HTERT RPE-1 (cell line): ENCODE data around the gene ARHGAP26.

Experiments used
- in situ Hi-C: fragments of 300-500 bp; cut with MboI; formaldehyde crosslinking; loops from 4 replicates; pipeline ENCODE4 v1.14.3; 2020; ENCODE audit warnings: low sequenced_read_pairs

ARHGAP26 gene

DNA sequence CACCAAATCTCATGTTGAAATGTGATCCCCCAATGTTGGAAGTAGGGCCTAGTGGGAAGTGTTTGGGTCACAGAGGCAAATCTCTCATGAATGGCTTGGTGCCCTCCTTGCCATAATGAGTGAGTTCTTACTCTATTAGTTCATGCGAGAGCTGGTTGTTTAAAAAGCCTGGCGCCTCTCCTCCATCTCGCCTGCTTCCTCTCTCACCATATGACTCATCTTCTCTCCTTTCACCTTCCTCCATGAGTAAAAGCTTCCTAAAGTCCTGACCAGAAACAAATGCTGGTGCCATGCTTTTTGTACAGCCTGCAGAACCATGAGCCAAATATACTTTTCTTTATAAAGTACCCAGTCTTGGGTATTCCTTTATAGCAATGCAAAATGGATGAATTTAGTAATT lies 20.9 kb upstream of the ARHGAP26 start:
- in situ Hi-C loops = no loop called here

DNA sequence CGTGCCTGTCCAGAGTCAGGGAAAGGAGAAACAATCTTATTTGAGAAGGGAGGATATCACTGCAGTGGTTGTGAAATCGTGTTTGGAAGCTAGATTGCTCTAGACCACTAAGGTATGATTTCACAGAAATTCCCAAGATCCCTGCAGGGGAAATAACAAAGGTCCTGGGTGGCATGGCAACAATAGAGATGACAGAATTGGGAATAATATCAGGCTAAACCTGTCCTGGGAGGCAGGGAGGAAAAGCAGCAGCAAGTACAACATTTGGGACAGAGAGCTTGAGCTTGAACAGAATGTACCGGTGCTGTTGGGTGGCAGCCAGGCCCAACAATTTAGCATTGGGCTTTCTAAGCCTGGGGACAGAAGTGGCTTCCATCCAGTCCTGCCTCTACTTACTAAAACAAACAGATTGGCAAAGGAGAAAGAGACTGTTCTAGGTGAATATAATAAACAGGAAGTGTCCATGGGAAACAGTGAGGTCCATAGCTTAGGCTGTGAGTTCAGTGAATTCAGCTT lies 17.0 kb upstream of the ARHGAP26 start:
- in situ Hi-C loops = no loop called here

DNA sequence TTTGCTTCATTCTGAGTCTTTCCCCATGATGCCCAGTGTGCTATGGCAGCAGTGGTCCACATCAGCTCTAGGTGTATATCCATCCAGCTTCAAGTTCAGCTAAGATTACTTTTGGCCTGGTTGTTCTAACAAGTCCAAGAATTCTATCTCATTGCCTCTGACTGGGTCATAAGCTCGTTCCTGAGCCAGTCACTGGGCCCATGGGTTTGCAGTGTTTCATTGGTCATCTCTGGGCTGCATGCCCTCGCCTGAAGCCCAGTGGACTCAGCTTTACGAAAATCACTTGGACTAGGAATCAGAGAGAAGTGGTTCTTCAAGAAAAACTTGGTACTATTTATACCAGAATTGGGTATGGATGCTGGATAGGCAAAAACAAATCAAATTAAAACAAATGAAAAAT lies 16.1 kb upstream of the ARHGAP26 start:
- in situ Hi-C loops = no loop called here

DNA sequence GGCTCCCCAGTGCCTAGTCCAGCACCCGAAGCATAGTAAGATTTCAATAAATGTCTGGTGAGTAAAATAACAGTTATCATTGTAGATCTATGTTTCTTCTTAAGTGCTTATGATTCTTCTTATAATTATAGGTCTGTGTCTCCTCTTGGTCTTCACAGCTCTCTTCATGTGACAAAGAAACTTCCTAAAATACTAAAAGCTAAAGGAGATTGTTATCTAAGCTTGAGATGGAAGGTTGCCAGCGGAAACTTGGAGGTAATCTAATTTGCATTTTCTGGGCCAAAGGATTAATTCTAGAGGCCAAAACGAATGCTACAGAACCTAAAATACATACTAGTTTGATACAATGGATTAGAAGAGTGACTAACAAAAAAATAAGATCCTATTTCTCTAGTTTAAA lies 13.6 kb upstream of the ARHGAP26 start:
- in situ Hi-C loops = no loop called here

DNA sequence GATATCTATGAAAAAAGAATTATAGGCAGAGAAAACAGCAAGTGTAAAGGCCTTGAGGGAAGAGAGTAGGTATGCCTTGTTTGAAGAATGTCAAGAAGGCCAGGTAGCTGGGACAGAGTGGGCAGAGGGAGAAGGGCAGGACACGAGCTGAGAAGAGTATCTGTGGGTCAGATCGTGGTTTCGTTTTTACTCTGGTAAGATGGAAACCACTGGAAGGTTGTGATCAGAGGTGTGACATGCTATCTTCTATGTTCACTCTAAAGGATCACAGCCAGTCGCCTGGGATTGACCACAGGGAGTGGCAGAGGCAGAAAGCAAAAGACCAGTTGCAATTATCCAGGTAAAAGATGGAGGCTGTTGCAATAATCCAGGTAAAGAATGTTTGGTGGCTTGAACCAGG lies 12.6 kb upstream of the ARHGAP26 start:
- in situ Hi-C loops = no loop called here

DNA sequence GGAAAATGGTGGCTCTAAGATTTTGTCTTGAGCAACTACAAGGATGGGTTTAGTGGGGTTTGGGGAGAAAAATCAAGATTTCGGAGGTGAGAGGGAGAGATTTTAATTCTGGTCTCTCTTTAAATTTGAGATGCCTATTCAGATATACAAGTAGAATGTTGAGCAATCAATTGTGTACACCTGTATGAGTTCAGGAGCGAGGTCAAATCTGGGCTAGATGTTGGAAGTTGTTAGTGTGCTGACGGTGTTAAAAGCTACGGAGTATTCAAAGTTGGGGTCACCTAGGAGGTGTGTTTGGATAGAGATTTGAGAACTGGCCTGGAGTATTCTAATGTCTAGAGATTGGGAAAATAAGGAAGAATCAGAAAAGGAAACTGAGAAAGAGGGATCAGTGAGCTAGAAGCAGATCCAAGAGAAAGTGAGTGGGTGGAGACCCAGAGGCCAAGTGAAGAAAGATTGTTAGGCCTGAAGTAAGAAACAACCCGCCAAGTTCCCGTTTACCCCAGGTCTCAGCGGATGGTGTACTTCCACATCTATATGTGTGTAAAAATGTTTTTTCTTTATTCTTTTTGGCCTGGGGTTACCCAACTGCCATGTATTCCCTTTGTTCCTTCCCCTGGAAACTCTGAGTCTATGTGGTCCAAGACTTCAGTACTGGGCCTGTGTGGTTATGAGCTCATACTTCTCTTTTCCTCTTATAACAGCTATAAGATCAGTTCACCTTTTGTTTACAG lies 11.9 kb upstream of the ARHGAP26 start:
- in situ Hi-C loops = no loop called here

DNA sequence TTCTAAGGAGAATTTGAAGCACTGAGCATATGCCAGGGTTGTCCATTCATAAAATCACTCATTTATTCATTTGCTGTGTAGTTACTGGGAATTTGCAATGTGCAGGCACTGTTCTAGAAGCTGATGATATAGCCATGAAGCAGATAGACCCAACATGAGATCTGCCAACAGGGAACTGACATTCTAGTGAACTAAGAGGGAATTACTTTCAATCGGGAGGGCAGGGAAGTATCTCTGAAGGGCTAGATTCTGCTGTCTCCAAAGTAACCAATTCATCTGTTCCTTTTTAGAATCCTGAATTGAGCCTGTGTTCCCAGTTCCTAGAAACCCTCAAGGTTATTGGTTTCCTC lies 11.4 kb upstream of the ARHGAP26 start:
- in situ Hi-C loops = no loop called here

DNA sequence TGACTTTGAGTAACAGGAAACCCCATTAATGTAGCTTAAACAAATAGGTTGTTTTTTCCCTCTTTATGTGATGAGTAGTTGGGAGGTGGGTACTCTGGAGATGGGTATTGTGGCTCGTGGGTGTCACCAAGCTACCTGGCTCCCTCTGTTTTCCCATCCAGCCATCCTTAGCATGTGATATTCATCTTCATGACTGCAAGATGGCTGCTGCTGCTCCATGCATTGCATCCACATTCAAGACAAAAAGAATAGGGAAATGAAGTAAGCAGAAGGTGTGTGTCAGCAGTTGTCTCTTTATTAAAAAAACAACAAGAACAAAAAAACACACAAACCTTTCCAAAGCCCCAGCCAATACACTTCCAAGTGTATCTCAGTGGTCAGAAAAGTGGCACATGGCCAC lies 6.5 kb upstream of the ARHGAP26 start:
- in situ Hi-C loops = no loop called here

DNA sequence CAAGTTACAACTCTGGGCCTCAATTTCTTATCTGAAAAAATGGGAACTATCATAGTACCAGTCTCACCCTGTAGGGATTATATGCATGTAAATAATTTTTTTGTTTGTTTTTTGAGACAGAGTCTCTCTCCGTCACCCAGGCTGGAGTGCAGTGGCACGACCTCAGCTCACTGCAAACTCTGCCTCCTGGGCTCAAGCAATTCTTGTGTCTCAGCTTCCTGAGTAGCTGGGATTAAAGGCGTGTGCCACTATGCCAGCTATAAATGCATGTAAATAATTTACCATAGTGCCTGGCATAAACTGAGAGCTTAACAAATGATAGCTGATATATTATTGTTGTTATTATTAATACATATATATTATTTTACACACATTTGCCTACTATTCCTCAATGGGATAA lies 3.0 kb upstream of the ARHGAP26 start:
- in situ Hi-C loops = no loop called here

DNA sequence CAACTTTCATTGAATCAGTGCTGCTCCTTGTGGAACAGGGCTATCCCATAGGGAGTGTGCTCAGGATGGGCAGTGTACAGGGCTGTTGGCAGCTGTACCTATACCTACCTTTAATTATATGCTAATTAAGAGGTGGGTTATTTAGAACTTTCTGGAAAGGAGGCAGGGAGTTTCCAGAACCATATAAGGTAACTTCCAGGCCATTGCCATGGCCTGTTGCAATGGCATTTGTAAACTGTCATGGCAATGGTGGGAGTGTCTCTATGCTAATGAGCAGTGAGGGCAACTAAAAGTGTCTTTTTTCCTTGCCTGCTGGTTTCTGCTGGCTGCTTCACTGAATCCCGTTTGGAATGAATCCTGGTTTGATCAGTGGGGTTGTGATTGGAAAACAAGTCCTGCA lies 2.3 kb upstream of the ARHGAP26 start:
- in situ Hi-C loops = no loop called here

DNA sequence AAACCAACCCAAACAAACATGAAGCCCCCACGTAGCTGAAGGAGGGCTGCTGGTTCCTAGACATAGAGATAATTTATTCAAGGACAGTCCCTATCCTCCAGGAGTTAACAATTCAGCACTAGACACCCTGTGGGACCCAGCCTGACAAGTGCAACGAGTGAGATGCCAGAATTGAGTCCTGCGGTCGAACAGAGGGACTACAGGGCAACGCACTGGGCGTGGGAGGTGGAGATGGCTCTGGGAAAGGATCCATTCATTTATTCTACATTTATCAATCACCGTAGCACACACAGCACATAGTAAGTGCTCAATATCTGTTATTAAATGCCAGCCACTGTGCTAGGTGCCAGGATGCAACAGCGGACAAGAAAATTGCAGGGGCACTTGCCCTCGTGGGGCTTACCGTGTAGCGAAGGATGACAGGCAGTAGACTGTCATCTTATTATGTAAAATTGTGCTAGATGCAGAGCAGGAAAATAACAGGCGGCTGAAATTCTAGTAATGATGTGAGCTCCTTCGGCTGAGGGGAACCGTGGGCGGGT lies 855 bp upstream of the ARHGAP26 start:
- in situ Hi-C loops = no loop called here

DNA sequence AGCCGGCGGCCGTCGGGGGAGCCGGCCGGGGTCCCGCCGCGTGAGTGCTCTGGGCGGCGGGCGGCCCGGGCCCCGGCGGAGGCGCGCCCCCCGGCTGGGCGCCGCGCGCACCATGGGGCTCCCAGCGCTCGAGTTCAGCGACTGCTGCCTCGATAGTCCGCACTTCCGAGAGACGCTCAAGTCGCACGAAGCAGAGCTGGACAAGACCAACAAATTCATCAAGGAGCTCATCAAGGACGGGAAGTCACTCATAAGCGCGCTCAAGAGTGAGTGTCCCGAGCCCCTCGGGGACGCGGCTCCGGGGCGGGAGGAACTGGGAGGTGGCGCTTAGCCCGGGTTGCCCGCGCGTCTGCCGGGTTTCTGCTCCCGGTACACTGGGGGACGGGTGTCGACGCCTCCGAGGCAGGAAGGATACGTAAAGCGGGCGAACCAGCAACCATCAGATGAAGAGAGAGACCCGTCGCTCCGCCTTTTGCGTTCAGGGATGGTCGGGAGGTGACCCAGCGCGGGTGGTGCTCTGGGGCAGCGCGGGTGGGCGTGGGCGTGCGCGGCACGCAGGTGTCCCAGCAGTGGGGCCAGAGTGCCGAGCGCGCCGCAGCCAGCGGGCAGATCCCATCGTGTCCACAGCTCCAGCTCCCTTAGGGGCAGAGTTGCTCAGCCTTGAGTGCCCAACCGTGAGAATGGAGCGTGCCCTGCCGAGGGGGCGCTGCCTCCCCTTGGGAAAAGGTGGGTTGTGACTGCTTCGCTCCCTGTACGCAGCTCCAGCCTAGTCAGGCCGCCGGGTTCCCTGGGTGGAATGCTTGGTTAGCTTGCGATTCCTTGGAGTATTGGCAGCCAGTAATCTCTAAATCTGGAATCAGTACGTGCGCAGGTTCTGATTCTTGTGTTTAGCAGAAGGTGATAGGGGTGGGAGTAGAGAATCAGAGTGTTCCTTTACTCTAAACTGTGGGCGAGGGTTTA lies 753 bp downstream of the ARHGAP26 start:
- in situ Hi-C loops = no loop called here

DNA sequence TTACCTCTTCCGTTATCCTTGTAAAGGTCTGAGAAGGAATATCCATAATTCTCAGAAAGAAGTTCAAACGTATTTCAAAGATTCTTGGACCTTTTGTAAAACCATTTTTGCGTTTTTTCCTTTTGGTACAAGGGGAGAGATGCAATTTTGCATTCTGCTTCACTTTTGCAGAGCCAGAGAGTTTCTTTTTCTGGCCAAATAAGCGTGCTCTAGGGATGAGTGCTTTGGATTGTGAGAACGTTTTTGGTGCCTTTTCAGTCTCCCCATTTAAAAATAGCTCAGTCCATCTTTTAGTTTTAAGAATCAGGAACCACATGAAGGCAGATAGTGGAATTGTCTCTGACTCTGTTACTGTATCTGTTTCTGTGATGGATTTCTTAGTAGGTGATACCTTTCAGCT lies 1.5 kb downstream of the ARHGAP26 start:
- in situ Hi-C loops = no loop called here

DNA sequence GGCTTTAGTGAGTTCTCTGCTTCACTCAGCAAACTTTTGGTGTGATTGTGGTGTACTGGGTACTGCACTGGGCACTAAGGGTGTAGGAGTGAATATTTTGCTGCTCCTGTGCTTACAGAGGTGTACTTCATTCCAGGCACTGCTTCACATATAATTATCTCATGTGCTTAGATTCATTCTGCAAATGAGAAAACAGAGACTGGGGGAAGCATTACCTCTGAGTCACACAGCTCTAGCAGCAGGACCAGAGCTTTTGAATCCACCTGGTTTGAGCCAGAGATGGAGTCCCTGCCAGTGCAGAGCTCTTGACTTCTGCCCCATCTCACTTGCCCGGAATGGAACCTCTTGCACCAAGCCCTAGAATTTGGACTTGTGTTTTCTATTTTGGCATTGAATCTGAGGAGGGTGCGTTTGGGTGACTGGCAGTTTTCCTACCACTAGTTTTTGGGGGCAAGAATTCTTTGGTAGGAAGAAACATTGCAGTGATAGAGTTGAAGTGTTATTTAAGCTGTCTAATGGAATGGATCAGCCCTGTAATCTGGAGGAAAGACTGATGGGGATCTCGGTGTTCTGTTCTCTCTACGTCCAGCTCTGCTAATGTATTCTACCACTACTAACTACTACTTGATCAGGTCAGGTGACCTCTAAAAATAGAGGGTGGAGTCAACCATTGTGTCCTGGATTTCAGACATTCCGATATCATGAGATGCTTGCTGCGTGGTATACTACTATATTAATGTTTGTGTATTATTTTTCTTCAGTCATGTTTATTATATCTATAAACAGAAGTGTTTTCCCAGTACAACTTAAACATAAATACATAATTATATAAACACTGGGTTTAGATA lies 2.5 kb downstream of the ARHGAP26 start:
- in situ Hi-C loops = no loop called here

DNA sequence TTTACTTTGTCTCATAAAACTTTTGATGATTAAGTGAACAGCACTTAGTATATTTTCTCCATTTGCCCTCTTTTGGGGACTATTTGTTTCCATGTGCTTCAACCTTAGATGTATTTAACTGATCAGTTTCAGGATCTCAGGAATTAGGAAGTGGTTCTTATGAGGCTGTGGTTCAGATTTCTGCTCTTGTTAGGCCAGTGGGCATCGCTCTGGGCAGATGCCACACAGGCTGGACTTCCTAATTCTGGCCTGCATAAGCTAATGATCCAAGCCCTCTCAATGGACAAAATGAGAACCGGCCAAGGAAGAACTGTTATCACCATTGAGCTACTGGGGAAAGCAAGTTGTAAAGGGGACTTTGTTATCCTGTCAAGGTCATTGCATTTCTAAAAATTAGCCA lies 6.9 kb downstream of the ARHGAP26 start:
- in situ Hi-C loops = no loop called here

DNA sequence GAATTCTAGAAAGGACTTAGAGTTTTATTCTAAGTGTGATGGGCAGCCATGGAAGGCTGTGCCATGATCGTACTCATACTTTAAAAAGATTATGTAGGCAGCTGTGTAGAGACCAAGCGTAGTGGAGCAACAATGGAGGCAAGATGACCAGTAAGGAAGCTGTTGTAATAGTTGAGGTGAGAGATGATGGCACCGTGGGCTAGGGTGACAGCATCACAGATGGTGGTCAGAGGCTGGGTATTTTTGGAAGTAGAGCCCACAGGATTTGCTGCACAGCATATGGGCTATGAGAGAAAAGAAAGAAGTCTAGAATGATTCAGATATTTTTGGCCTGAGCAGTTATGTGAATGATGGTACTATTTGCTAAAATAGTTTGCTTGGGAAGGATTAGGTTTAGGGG lies 7.7 kb downstream of the ARHGAP26 start:
- in situ Hi-C loops = no loop called here

DNA sequence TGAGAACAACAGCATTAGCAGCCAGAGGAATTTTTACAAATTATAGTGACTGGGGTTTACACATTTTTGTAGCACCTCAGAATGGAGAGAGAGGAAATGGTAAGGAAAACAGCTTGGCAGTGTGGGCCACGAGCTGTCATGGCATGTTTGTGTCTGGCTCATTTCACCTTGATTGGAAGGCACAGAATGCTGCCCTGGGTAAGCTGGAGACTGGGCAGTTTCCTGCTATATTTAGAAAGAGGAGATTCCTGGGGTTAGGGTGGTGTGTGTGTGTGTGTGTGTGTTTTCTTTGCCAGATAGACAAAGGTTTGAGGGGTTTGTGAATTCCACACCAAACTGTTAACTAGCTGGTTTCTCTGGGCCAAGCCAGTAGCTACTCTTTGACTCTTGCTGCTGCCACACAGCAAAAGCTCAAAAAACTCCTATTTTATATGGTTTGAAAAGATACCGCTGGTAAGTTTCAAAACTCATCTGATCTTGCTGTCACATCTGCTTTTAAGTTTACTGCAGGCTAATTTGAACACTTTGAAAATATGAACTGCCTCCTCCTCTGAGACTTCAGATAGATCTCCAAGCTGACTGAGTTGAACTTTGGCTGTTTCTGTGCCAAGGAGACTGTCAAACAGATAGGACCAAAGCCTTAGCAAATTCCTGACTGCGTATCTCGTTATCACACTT lies 9.1 kb downstream of the ARHGAP26 start:
- in situ Hi-C loops = no loop called here

DNA sequence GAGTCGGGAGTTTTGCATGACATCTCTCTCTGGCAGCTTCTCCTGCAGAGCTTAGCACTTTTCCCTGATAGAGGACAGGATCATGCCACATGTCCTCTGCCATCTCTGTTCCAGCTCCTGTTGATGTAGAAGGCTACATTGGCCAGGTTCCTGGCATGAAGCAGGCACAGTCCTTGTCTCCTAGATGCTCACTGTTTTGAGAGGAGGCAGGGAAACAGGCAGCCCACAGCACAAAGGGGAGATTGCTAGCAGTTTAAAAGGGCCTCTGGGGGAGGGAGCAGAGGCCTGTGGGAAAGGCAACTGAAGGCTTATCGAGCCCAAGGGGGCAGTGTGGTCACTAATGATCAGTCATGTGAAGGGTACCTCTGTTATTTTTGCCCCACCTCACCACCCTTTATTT lies 10.7 kb downstream of the ARHGAP26 start:
- in situ Hi-C loops = no loop called here

DNA sequence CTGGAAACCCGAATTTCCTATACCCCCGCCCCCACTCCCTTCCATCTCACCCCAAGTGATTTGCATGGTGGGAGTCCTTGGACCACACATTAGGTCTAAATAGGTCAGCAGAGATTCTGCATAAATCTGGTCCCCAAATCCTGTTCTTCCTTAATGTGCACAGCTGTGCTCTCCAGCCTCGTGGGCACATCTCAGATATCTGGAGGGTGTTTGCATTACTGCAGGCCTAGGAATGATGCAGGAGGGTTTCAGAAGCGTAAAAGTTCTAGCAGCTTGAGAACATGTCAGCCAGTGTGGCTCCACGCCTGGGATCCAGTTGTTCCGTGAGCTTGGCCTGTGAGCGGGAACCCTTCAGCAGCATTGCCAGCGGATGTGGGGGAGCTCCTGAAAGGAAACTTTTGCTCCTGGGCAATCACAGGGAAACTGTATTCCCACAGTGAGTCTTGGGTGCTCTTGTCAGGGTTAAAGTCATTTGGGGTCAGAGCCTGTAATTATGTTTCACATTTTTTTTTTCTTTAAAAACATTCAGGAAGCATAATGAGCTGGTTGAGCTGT lies 12.9 kb downstream of the ARHGAP26 start:
- in situ Hi-C loops = no loop called here
